ENCODE measurements around the gene LMNB1.
"Not testable (repeated sequence)": the region's sequence is repeated elsewhere in the genome, so short reads cannot be mapped to it uniquely, and the experiment has no call there.

The LMNB1 gene

GRCh38 chr5:126776499-126777256 lies at the start of gene LMNB1:
Gene LMNB1 (plus strand): TSS chr5:126777136. CDS start chr5:126777509, 373 bp downstream.
- DNase-seq (ENCODE audit: low read depth), result peak; percentile 89

GRCh38 chr5:126732716-126733115 lies 44.2 kb upstream of the LMNB1 start:
- DNase-seq (ENCODE audit: low read depth), result no peak

GRCh38 chr5:126734573-126734972 lies 42.4 kb upstream of the LMNB1 start:
- not testable (repeated sequence) for DNase-seq (ENCODE audit: low read depth)

GRCh38 chr5:126736141-126736540 lies 40.8 kb upstream of the LMNB1 start:
- no peak for DNase-seq (ENCODE audit: low read depth)

- no peak for DNase-seq (ENCODE audit: low read depth)
Observed at GRCh38 chr5:126741361-126741760, 35.6 kb upstream of the LMNB1 start.

- no peak for DNase-seq (ENCODE audit: low read depth)
Observed at GRCh38 chr5:126742425-126742824, 34.5 kb upstream of the LMNB1 start.

GRCh38 chr5:126744836-126745235 lies 32.1 kb upstream of the LMNB1 start:
- DNase-seq (ENCODE audit: low read depth), result no peak

GRCh38 chr5:126745259-126745992 lies 31.5 kb upstream of the LMNB1 start:
- no peak for DNase-seq (ENCODE audit: low read depth)

GRCh38 chr5:126746290-126746689 lies 30.6 kb upstream of the LMNB1 start:
- DNase-seq (ENCODE audit: low read depth), result no peak

- DNase-seq (ENCODE audit: low read depth), result no peak
Observed at GRCh38 chr5:126752081-126752785, 24.7 kb upstream of the LMNB1 start.

- no peak for DNase-seq (ENCODE audit: low read depth)
Observed at GRCh38 chr5:126753227-126753626, 23.7 kb upstream of the LMNB1 start.

GRCh38 chr5:126754609-126755008 lies 22.3 kb upstream of the LMNB1 start:
- no peak for DNase-seq (ENCODE audit: low read depth)

- DNase-seq (ENCODE audit: low read depth), result no peak
Observed at GRCh38 chr5:126755593-126755992, 21.3 kb upstream of the LMNB1 start.

GRCh38 chr5:126757713-126758357 lies 19.1 kb upstream of the LMNB1 start:
- DNase-seq (ENCODE audit: low read depth), result no peak

GRCh38 chr5:126763371-126763770 lies 13.6 kb upstream of the LMNB1 start:
- no peak for DNase-seq (ENCODE audit: low read depth)

GRCh38 chr5:126769703-126770102 lies 7.2 kb upstream of the LMNB1 start:
- DNase-seq (ENCODE audit: low read depth), result no peak

- DNase-seq (ENCODE audit: low read depth), result not testable (repeated sequence)
Observed at GRCh38 chr5:126773536-126773935, 3.4 kb upstream of the LMNB1 start.

GRCh38 chr5:126774595-126774994 lies 2.3 kb upstream of the LMNB1 start:
- not testable (repeated sequence) for DNase-seq (ENCODE audit: low read depth)

GRCh38 chr5:126777257-126777974 lies 480 bp downstream of the LMNB1 start:
- DNase-seq (ENCODE audit: low read depth), result peak; percentile 28

- peak; percentile 82 for DNase-seq (ENCODE audit: low read depth)
Observed at GRCh38 chr5:126777975-126778674, 1.2 kb downstream of the LMNB1 start.
